HEK293T (cell line): ENCODE data around the gene BORCS6.

ENCODE experiments used
- ARNT ChIP-seq: fragments of 450-650 bp; IDR thresholded peaks from 2 replicates; pipeline ENCODE4 v1.6.1; 2017; ENCODE audit warnings: mild to moderate bottlenecking
- BHLHE40 ChIP-seq: fragments of 450-650 bp; IDR thresholded peaks from 2 replicates; pipeline ENCODE4 v1.6.1; 2016; ENCODE audit warnings: mild to moderate bottlenecking, moderate library complexity, borderline replicate concordance
- CTBP1 ChIP-seq: fragments of 450-650 bp; IDR thresholded peaks from 2 replicates; pipeline ENCODE4 v1.6.1; 2016; ENCODE audit warnings: borderline replicate concordance
- ELF4 ChIP-seq: fragments of 450-650 bp; IDR thresholded peaks from 2 replicates; pipeline ENCODE4 v1.6.1; 2017; ENCODE audit warnings: antibody characterized with exemption
- FOXA1 ChIP-seq: fragments of 450-650 bp; IDR thresholded peaks from 2 replicates; pipeline ENCODE4 v1.6.1; 2016; ENCODE audit warnings: mild to moderate bottlenecking
- FOXK2 ChIP-seq: fragments of 450-650 bp; IDR thresholded peaks from 2 replicates; pipeline ENCODE4 v1.6.1; 2016; ENCODE audit warnings: mild to moderate bottlenecking
- FOXM1 ChIP-seq: fragments of 450-650 bp; IDR thresholded peaks from 2 replicates; pipeline ENCODE4 v1.6.1; 2017; ENCODE audit warnings: mild to moderate bottlenecking, borderline replicate concordance
- L3MBTL2 ChIP-seq: fragments of 450-650 bp; conservative IDR thresholded peaks from 2 replicates; pipeline ENCODE4 v1.6.1; 2016; ENCODE audit warnings: mild to moderate bottlenecking
- SP1 ChIP-seq: fragments of 450-650 bp; IDR thresholded peaks from 2 replicates; pipeline ENCODE4 v1.6.1; 2017
- TARDBP ChIP-seq: fragments of 450-650 bp; IDR thresholded peaks from 2 replicates; pipeline ENCODE4 v1.6.1; 2016
- ZNF384 ChIP-seq: fragments of 450-650 bp; IDR thresholded peaks from 2 replicates; pipeline ENCODE4 v1.6.1; 2016
- TF ChIP-seq, protein P1 (sequence below): fragments of 450-650 bp; IDR thresholded peaks from 2 replicates; pipeline ENCODE4 v1.6.1; 2016

DNA sequence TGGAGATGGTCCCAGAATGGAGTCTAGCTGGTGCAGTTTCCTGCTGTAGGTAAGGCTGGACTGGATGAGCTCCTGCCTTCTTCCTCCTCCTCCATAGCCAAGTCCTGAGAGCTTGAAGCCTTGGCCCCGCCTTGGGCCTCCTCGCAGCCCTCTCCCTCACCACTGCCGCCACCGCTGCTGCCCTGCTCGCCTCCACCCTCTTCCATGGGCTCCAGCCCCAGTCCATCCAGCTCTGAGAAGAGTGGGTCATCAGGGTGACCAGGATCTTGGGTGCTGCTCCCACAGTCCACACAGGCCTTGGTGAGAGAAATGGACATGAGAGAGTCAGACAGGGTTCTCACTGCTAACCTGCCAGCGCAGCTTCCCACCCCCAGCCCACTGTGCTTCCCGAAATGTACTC, 48.9 kb downstream of the BORCS6 start:
- TF ChIP-seq ELF4 (no peak), SP1 (no peak), ARNT (no peak), BHLHE40 (no peak), ZNF384 (no peak), CTBP1 (no peak), TARDBP (no peak), FOXA1 (no peak), FOXK2 (no peak), FOXM1 (no peak), L3MBTL2 (no peak)
- TF ChIP-seq, protein P1, sequence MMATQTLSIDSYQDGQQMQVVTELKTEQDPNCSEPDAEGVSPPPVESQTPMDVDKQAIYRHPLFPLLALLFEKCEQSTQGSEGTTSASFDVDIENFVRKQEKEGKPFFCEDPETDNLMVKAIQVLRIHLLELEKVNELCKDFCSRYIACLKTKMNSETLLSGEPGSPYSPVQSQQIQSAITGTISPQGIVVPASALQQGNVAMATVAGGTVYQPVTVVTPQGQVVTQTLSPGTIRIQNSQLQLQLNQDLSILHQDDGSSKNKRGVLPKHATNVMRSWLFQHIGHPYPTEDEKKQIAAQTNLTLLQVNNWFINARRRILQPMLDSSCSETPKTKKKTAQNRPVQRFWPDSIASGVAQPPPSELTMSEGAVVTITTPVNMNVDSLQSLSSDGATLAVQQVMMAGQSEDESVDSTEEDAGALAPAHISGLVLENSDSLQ, result no peak
